ACC112 (cell line): ENCODE data around the gene C1orf52.

Experiments used
- H2AFZ ChIP-seq: fragments of 200-600 bp; sonication (generic); one replicate; pipeline ENCODE4 v1.6.0; 2017; ENCODE audit warnings: antibody characterized with exemption, low read length; ENCODE audit not compliant: unreplicated experiment
- H3K27ac ChIP-seq: fragments of 200-600 bp; sonication (generic); 2 replicates; pipeline ENCODE4 v1.5.1; 2014; ENCODE audit warnings: low read depth, mild to moderate bottlenecking, antibody characterized with exemption, low read length, moderate library complexity
- H3K27me3 ChIP-seq: fragments of 200-600 bp; sonication (generic); 2 replicates; pipeline ENCODE4 v1.6.1; 2014; ENCODE audit warnings: mild to moderate bottlenecking, antibody characterized with exemption, low read length, moderate library complexity, mixed read lengths; ENCODE audit not compliant: insufficient read depth
- H3K36me3 ChIP-seq: fragments of 200-600 bp; sonication (generic); 2 replicates; pipeline ENCODE4 v1.6.1; 2016; ENCODE audit warnings: mild to moderate bottlenecking, antibody characterized with exemption, low read length, moderate library complexity, mixed read lengths; ENCODE audit not compliant: insufficient read depth
- H3K4me1 ChIP-seq: fragments of 200-600 bp; sonication (generic); one replicate; pipeline ENCODE4 v1.6.1; 2016; ENCODE audit warnings: low read length, mixed read lengths; ENCODE audit not compliant: insufficient read depth, unreplicated experiment, control insufficient read depth
- H3K4me3 ChIP-seq: fragments of 200-600 bp; sonication (generic); 2 replicates; pipeline ENCODE4 v1.5.1; 2014; ENCODE audit warnings: mild to moderate bottlenecking, low read depth, low read length
- H3K79me2 ChIP-seq: fragments of 200-600 bp; sonication (generic); one replicate; pipeline ENCODE4 v1.6.0; 2016; ENCODE audit warnings: low read length; ENCODE audit not compliant: control insufficient read depth, unreplicated experiment, insufficient read depth

The C1orf52 gene

GRCh38 chr1:85230305-85230977, 29.0 kb downstream of the C1orf52 start:
- no peaks in the 10 kb centered on the region for H3K79me2 ChIP-seq
- no peak overlapping the region for H2AFZ ChIP-seq
- no peaks in the 10 kb centered on the region for H3K36me3 ChIP-seq
- H3K27me3 ChIP-seq: no peaks in the 10 kb centered on the region
- no peak overlapping the region for H3K27ac ChIP-seq
- H3K4me3 ChIP-seq: no peak overlapping the region
- H3K4me1 ChIP-seq: no peaks in the 10 kb centered on the region

GRCh38 chr1:85229574-85230097, 29.8 kb downstream of the C1orf52 start:
- H3K36me3 ChIP-seq: no peaks in the 10 kb centered on the region
- H3K4me3 ChIP-seq: no peak overlapping the region
- no peak overlapping the region for H2AFZ ChIP-seq

GRCh38 chr1:85228972-85229371, 30.5 kb downstream of the C1orf52 start:
- no peaks in the 10 kb centered on the region for H3K27me3 ChIP-seq
- H3K4me3 ChIP-seq: no peak overlapping the region
- H2AFZ ChIP-seq: no peak overlapping the region
- H3K27ac ChIP-seq: no peak overlapping the region
- H3K4me1 ChIP-seq: no peaks in the 10 kb centered on the region
- H3K36me3 ChIP-seq: no peaks in the 10 kb centered on the region
- no peaks in the 10 kb centered on the region for H3K79me2 ChIP-seq

More at GRCh38 chr1:85229574-85230097, 29.8 kb downstream of the C1orf52 start:
- no peaks in the 10 kb centered on the region for H3K27me3 ChIP-seq
- H3K4me1 ChIP-seq: no peaks in the 10 kb centered on the region
- H3K79me2 ChIP-seq: no peaks in the 10 kb centered on the region
- no peak overlapping the region for H3K27ac ChIP-seq

- peak overlapping the region; percentile 67 for H2AFZ ChIP-seq
- no peak overlapping the region for H3K27ac ChIP-seq
- H3K27me3 ChIP-seq: no peaks in the 10 kb centered on the region
- H3K4me3 ChIP-seq: no peak overlapping the region
- no peaks in the 10 kb centered on the region for H3K4me1 ChIP-seq
- H3K79me2 ChIP-seq: no peaks in the 10 kb centered on the region
- H3K36me3 ChIP-seq: no peaks in the 10 kb centered on the region
Measured at GRCh38 chr1:85225624-85226380, 33.7 kb downstream of the C1orf52 start.

GRCh38 chr1:85224734-85225623, 34.5 kb downstream of the C1orf52 start:
- H2AFZ ChIP-seq: no peak overlapping the region
- H3K27me3 ChIP-seq: no peaks in the 10 kb centered on the region
- H3K4me1 ChIP-seq: no peaks in the 10 kb centered on the region
- H3K4me3 ChIP-seq: no peak overlapping the region
- no peak overlapping the region for H3K27ac ChIP-seq
- no peaks in the 10 kb centered on the region for H3K36me3 ChIP-seq
- no peaks in the 10 kb centered on the region for H3K79me2 ChIP-seq

DNA sequence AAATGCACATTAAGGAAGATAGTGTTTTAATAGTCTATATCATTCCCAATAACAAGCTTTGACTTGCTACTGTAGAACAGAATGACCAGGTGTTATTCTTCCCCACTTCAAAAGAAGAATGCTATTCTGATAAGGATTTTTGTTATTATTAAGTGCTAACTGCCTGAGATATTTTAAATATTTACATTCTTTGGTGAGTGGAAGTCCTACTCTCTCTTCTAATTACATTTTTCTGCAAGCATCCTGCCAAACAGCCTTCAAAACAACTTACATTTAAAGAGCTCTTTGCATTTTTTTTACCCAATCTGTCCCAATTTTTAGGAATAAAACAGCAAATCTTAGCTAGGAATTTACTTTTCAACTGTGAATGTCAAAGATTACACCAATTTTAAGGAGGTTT, 35.2 kb downstream of the C1orf52 start:
- no peak overlapping the region for H2AFZ ChIP-seq
- H3K4me3 ChIP-seq: no peak overlapping the region
- no peak overlapping the region for H3K27ac ChIP-seq
- no peaks in the 10 kb centered on the region for H3K79me2 ChIP-seq
- no peaks in the 10 kb centered on the region for H3K4me1 ChIP-seq
- no peaks in the 10 kb centered on the region for H3K36me3 ChIP-seq
- H3K27me3 ChIP-seq: no peaks in the 10 kb centered on the region

GRCh38 chr1:85223334-85223733, 36.1 kb downstream of the C1orf52 start:
- Histone ChIP-seq H3K79me2 (no peaks in the 10 kb centered on the region), H2AFZ (no peak overlapping the region), H3K4me1 (no peaks in the 10 kb centered on the region), H3K27ac (no peak overlapping the region), H3K4me3 (no peak overlapping the region), H3K27me3 (no peaks in the 10 kb centered on the region), H3K36me3 (no peaks in the 10 kb centered on the region)

DNA sequence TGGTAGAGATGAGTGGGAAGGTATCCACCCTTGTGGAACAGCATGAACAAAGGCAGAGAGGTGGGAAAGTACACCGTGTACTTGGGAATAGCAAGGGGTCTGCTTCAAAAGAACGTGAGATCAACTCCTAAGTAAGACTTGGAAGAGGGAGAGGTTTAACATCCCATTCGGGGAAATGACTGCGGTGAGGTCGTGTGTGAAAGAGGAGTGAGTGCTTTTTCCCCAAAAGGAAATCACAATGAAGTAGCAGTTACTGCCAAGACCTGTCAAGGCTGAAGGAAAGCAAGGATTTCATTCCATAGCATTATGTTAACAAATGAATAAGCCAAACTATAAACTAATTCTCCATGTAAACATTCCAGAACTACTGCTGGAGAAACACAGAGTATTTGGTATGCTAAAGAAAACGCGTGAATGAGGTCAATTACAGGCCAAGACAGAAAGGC, 38.7 kb downstream of the C1orf52 start:
- no peak overlapping the region for H3K27ac ChIP-seq
- H3K79me2 ChIP-seq: no peaks in the 10 kb centered on the region
- no peak overlapping the region for H3K4me3 ChIP-seq
- no peaks in the 10 kb centered on the region for H3K4me1 ChIP-seq
- H3K27me3 ChIP-seq: no peaks in the 10 kb centered on the region
- no peak overlapping the region for H2AFZ ChIP-seq
- H3K36me3 ChIP-seq: no peaks in the 10 kb centered on the region

DNA sequence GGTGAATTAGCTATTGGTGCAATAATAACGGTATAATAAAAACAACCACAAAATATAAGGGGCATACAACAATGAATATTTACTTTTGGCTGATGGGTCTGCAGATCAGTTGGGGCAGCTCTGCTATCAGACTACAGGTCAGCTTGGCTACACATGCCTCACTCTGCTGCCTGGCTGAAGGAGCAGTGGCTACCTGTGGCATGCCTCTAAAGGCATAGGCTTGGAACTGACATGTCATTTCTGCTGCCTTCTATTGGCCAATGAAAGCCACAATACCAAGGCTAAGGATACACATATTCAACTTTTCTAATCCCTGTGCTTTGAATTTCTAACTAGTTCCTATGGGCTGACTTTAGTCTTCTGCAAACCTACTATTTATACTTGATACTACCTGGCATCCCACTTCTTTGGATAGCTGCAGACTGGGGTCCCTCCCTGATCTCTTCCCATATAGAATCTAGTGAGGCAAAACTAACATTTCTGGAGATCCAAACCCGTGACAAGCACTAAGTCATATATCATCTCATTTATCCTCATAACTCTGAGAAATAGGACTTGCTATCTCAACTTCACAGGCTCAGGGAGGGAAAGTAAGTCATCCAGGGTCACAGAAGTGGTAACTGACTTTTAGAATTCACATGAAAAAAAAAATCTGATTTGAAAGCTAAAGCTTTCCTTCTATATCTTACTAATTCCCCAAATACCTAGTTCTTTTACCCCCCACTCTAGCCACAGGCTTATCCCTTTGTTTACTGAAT, 39.4 kb downstream of the C1orf52 start:
- H3K79me2 ChIP-seq: no peaks in the 10 kb centered on the region
- no peaks in the 10 kb centered on the region for H3K36me3 ChIP-seq
- H2AFZ ChIP-seq: no peak overlapping the region
- H3K27me3 ChIP-seq: no peaks in the 10 kb centered on the region
- H3K27ac ChIP-seq: no peak overlapping the region
- no peaks in the 10 kb centered on the region for H3K4me1 ChIP-seq
- no peak overlapping the region for H3K4me3 ChIP-seq

GRCh38 chr1:85216697-85217096, 42.8 kb downstream of the C1orf52 start:
- Histone ChIP-seq H3K4me1 (no peaks in the 10 kb centered on the region), H3K36me3 (no peaks in the 10 kb centered on the region), H3K27me3 (no peaks in the 10 kb centered on the region), H3K79me2 (no peaks in the 10 kb centered on the region), H3K4me3 (no peak overlapping the region), H3K27ac (no peak overlapping the region), H2AFZ (no peak overlapping the region)
